GM03348 (cell line): ENCODE results near the gene FRY.

ENCODE experiments used
- DNase-seq: peaks from one replicate; pipeline ENCODE4 v3.0.0; 2012; ENCODE audit warnings: low spot score

Gene FRY

GRCh38 chr13:32174366-32174765, 142.8 kb downstream of the FRY start:
- DNase-seq: no peak

- no peak for DNase-seq
These were observed 143.7 kb downstream of the FRY start for GRCh38 chr13:32175307-32175706.

GRCh38 chr13:32175943-32176342, 144.4 kb downstream of the FRY start:
- no peak for DNase-seq

GRCh38 chr13:32176696-32177095, 145.1 kb downstream of the FRY start:
- DNase-seq: no peak

- DNase-seq: no peak
These were observed 147.2 kb downstream of the FRY start for GRCh38 chr13:32178763-32179162.

- DNase-seq: no peak
These were observed 148.1 kb downstream of the FRY start for GRCh38 chr13:32179708-32180107.

GRCh38 chr13:32187651-32188050, 156.1 kb downstream of the FRY start:
- no peak for DNase-seq

- DNase-seq: no peak
These were observed 160.0 kb downstream of the FRY start for GRCh38 chr13:32191452-32191998.

- no peak for DNase-seq
These were observed 164.1 kb downstream of the FRY start for GRCh38 chr13:32195713-32196112.

GRCh38 chr13:32199168-32199567, 167.6 kb downstream of the FRY start:
- DNase-seq: no peak

- peak; percentile 5 for DNase-seq
These were observed 169.2 kb downstream of the FRY start for GRCh38 chr13:32200741-32201140.

GRCh38 chr13:32201809-32202208, 170.2 kb downstream of the FRY start:
- no peak for DNase-seq

GRCh38 chr13:32202268-32202667, 170.7 kb downstream of the FRY start:
- DNase-seq: no peak

GRCh38 chr13:32203221-32203620, 171.6 kb downstream of the FRY start:
- no peak for DNase-seq

GRCh38 chr13:32203736-32204135, 172.2 kb downstream of the FRY start:
- DNase-seq: no peak

- no peak for DNase-seq
These were observed 174.0 kb downstream of the FRY start for GRCh38 chr13:32205431-32206096.

GRCh38 chr13:32206097-32206740, 174.6 kb downstream of the FRY start:
- DNase-seq: peak; percentile 21

- no peak for DNase-seq
These were observed 177.3 kb downstream of the FRY start for GRCh38 chr13:32208860-32209259.

GRCh38 chr13:32209652-32210051, 178.1 kb downstream of the FRY start:
- DNase-seq: no peak

GRCh38 chr13:32210101-32210500, 178.5 kb downstream of the FRY start:
- DNase-seq: no peak

GRCh38 chr13:32211813-32212212, 180.2 kb downstream of the FRY start:
- DNase-seq: peak; percentile 81

- peak; percentile 75 for DNase-seq
These were observed 180.8 kb downstream of the FRY start for GRCh38 chr13:32212421-32212820.

- DNase-seq: no peak
These were observed 182.1 kb downstream of the FRY start for GRCh38 chr13:32213626-32214025.

GRCh38 chr13:32214071-32214470, 182.5 kb downstream of the FRY start:
- no peak for DNase-seq
